GM21723 (cell line): ENCODE results near the gene SPAG8.

Source experiments
- ATAC-seq: cut with Tn5 transposase; IDR thresholded peaks from one replicate; pipeline ENCODE4 v1.9.1; 2021; ENCODE audit warnings: mild to moderate bottlenecking, moderate library complexity; ENCODE audit not compliant: unreplicated experiment

SPAG8 gene

DNA sequence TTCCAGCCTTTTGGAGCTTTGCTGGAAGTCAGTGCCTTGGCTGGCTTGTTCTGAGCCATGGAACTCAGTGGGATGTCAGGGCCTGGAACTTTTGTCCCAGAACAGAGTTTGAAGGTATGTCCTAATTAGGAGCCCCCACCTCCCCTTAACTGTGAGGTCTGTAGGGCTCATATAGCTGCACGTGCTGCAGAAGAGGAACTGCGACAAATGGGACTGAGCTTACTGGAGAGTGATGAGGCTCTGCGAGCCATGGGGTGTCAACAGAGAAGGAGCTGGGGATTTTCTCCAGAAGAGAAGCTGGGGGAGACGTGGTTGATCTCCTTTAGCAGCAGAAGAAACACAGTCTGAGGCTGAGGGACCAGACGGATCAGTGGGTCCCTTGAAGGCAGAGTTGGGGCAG, 27.9 kb upstream of the SPAG8 start:
- no peak for ATAC-seq

DNA sequence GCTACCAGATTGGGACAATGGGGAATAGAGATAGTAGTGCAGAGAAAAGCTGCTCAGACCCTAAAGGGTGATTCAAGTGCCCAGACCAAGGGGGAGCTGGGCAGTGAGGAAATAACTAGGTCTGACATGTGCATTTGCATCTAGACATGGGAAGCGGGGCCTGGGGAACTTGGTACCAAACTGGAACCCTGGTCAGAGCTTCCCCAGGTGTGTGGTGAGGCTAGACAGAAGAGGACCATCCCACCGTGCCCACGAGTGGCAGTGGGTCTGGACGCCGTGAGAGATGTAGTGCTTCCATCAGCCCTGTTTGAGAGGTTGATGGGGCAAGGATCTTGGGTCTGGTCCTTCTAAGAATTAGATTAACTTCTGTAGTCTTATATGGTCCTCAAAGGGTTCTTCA, 24.5 kb upstream of the SPAG8 start:
- no peak for ATAC-seq

DNA sequence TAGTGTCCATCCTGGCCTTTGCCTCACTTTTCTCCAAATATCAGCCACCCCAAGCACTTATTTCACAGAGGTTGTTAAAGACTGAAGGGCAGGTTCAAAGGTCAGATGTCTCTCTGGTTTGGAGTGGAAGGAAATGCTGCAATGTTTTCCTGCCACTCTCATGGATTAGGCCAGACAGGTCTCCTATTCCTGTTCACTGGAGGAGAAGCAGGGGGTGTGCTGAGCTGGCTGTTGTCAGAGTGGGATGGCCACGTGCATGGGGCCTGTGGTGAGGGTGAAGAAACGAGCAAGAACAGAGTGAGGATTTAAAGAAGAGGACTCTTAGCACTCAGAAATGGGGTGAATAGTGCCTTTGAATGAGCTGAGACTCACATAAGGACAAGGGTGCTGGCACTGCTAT, 23.7 kb upstream of the SPAG8 start:
- no peak for ATAC-seq

DNA sequence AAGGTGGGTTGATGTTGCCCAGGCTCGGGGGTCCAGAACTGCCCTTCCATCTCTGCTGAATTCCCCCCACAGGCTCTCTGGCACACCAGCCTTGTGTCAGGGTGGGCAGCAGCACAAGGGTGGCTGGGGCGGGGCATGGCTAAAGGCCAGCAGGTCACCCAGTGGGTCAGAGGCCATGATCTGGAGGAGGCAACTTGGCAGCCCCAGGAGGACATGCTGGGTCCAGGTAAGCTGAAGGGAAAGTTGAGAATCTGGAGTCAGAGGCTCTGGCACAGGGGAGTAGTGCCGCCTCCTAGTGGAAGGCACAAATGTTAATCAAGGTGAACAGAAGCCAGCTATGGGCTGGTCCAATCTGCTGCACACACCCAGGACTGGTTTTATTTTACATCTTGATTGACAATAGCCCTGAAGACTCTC, 23.2 kb upstream of the SPAG8 start:
- ATAC-seq: no peak

DNA sequence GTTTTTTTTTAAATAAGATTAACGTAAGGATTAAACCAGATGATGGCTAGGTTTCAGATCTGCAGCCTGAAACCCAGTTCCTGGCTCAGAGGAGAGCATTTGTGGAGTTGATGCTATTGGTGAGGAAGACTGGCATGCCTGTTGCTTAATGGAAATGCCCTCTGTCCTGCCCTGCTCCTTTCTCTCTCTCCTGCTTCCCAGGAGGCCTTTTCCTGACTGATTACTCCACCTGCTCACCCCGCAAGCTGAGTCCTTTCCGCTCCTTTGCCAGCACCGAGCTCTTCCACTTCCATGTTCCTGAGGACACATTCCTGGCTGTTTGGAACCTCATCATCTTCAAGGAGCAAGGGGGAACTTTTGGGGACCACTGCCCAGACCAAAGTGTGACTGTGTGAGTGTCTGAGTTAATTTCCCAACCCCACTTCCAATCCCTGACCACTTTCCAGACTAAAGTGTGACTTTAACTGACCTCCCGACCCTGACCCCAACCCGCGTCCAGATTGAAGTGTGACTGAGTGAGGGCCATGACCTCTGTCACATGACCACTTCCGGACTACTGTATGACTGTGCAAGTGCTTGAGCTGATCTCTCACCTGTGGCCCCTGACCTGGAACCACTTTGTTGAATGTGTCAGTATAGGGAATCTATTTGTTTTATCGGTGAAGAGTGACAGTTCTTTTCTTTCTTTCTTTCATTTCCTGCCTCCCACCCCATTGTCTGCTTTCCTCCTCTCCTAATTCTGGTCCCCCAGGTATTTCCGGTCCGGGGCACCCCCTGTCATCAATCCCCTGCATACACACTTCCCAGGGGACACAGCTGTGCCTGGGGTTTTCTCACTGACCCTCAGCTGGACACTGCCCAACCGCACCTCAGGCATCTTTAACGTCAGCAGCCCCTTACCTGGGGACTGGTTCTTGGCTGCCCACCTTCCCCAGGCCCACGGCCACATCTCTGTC, 22.5 kb upstream of the SPAG8 start:
- no peak for ATAC-seq

DNA sequence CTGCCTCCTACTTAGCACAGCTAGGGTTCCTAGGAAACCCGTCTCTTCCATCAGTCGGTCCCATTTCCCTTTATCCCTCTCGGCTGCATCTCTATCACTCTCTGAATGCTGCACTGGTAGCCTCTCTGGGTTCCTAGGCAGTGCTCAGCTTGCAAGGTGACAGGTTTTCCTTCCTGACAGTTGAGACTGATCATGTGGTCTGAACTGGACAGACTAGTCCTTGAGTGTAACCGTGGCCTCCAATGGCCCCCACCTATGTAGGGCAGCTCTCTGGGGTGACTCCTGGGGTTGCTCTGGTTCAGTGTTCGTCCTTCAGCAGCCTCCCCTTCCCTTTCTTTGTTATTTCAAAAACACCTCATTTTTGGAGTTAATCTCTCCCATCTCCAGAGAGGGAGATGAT, 20.8 kb upstream of the SPAG8 start:
- no peak for ATAC-seq

DNA sequence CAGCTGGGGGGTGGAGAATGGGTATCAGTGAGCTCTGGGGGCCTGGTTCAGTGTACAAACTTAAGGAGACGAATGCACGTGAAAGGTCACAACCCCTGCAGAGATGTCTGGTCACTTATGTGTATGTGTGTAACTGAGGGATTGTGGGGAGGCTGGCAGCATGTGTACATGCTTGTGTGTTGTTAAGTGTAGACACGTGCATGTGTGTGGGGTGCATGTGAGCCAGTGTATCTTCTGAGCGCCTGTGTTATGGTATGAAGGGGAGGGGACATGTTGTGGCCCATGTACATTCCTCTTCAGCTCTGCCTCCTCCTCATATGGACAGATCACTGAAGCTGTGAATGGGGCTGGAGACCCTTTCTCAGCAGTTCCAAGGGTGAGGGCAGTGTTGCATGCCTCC, 19.0 kb upstream of the SPAG8 start:
- no peak for ATAC-seq

DNA sequence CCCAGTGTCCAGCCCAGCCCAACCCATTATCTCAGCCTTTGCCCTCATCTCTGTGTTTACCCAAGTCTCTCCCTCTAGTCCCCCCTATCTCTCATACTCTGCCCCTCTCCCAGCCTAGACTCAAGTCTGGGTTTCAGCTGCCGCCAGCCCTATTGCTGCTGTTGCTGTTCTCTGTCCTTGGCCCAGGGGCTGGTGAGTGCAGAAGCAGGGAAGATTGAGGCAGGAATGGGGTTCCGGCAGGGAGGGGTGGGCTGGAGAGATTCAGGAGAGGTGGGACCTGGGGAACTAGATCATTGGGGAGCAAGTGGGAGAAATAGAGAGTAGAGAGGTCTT, 17.7 kb upstream of the SPAG8 start:
- no peak for ATAC-seq

DNA sequence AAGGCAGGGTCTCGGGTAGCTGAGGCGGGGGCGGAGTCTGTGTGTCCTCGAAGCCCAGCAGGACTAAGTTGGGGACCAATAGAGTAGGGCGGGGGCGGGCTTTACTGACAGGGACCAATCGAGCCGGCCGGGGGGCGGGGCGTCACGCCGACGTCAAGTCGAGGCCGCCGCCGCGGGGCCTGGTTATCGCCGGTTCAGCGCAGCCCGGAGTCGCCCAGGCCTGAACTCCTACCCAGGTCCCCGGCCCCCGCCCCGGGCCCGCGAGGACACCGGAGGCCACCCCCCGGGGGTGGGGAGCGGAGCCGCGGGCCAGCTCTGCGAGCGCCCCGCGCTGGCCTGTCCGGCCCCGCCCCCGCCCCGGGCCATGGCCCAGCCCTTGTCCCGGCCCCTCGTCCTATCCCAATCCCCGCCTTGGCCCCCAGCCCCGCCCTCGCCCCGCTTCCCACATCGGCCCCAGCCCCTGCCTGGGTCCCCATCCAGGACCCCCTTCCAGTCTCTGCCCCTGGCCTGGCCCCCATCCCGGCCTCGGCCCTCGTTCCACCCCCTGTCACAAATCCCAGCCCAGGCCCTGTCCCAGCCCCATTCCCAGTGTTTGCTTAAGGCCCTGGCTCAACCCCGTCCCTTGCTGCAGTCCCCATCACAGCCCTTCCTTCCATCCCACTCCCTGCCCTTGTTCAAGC, 17.2 kb upstream of the SPAG8 start, which contains the start of gene TMEM8B:
Gene TMEM8B, plus strand, starts transcription at position 145 of the 680 bp plus-strand sequence. Its CDS starts 220 bp downstream, at position 365.
- peak; percentile 78 for ATAC-seq

DNA sequence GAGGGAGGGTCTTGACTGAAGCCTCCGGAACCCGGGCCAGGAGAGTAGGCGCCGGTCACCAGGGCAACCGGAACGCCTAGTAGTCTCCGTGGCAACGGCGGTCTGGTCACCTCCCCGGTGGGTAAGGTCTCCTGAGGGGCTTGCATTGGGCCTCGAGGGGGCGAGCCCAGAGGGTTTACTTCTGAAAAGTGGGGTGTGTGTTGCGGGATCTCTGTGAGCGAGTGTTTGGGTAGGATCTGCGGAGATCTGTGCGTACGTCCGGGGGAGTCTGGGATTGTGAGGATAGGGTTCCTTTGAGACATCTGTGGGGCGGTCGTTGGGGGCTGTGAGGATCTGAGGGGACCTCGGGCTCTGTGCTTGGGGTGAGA, 16.6 kb upstream of the SPAG8 start, which contains the start of gene FAM221B:
Gene FAM221B, minus strand, starts transcription at position 17 of the 368 bp plus-strand sequence. CDS start 2,571 bp downstream, outside the sequence.
- ATAC-seq: peak; percentile 4

DNA sequence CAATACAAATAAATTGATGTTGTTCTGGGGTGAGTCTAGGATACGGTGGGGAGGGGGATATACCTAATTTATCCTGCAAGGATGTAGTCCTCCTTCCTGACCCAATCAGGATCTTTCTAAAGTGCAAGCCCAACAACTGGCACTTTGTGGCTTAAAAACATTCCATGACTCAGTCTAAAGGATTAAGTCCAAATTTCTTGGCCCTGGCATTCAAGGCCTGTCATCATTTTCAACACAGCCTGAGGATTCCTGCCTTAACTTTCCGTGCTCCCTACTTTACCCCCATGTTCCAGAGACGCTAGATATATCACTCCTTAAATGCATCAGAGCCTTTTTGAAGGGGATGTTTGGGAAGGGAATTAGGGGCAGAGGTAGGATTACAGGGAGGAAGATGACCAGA, 15.4 kb upstream of the SPAG8 start:
- ATAC-seq: no peak

DNA sequence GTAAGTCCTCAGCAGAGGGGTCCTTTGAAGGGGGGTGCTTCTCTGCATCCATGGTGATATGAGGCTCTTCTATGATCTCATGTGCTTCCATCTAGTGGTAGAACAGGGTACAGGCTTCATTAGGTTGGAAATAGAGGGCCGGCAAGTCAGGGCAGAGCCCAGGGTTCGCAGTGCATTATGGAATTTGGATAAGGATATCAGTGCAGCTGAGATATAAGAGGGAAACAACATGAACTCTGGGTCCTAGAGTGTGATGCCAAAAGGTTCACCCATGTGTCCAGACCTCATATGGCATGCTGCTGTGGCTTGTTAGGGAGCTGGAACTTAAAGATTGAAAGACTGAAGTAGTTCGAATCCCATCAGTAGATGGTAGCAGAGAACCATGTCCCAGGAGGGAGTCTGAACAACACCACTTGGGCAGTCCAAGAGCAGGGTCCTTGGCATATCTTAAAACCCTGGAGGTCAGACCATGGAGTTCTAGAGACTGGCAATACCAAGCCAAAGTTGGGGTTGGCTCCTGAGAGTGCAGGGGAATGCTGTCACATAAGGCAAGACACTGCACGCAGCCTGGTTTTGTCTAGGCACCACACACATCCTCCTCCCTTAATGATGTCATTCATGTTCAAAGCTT, 14.1 kb upstream of the SPAG8 start:
- ATAC-seq: peak; percentile 44

DNA sequence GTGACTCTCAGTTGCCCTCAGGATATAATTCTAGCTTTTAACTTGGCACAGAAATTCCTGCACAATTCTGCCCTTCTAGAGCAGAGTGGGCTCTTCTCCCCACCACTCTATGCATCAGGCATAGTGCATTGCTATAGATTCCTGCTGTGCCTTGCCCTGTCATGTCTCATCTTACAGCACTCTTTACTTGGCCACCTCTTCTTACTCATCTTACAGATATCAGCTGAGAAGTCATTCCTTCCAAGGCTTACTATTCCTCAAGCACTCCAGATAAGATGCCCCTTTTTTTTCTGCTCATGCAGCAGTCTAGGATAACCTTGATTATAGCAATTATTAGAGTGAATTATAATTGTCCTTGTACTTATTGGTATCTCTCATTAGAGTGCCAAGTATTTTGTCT, 10.9 kb upstream of the SPAG8 start:
- ATAC-seq: no peak

DNA sequence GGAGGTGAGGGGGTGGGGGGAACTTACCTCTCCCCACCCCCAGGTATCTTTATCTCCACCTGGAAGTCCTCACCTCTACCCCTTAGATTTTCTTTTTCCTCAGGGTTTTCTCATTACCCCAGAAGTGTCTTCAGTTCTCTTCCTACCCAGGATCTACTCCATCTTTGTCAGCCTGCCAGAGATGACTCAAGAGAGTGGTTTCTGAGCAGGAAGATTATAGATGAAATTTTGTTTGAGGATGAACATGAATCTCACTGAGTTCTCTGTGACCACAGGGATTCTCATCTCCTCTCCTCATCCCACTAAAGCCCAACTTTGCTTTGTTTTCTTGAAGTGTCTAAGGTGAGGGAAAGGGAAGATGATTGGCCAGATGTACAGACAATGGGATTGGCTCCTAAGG, 8.0 kb upstream of the SPAG8 start:
- ATAC-seq: no peak

DNA sequence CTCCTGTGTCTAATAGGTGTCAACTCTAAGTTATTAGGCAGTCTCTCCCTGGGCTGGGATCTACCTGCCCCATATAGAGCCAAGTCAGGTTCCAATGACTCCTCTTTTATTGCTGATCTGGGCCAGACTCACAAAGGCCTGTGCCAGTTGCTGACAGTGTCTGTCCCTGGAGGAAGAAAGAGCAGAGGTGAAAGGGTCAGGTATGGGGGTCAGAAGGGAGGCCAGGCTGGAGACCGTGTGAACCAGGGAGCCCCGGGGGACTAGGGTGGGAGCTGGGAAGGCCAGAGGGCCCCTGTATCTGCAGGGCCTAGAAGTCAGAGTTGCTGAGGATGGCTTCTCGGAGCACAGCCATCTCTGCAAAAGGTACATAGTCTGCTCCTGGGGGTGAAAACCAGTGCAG, 6.3 kb upstream of the SPAG8 start:
- ATAC-seq: no peak

DNA sequence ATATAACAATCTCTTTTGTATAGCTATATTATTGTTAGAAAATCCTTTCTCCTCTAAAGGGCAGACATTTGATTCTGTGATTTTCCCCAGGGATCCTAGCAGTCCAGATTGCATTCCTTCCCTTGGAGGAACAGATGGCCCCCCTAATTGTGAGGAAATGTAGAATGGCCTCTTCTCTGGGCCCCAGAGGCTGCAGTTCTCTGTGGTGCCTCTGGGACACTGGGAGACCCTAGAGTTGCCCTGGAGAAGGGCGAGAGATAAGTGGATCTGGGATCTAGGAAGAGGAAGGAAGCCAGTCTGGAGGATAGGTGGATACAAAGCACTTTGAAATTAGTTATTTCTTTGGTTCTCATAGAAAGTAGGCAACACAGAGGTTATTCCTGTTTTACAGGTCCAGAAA, 4.6 kb upstream of the SPAG8 start:
- no peak for ATAC-seq

DNA sequence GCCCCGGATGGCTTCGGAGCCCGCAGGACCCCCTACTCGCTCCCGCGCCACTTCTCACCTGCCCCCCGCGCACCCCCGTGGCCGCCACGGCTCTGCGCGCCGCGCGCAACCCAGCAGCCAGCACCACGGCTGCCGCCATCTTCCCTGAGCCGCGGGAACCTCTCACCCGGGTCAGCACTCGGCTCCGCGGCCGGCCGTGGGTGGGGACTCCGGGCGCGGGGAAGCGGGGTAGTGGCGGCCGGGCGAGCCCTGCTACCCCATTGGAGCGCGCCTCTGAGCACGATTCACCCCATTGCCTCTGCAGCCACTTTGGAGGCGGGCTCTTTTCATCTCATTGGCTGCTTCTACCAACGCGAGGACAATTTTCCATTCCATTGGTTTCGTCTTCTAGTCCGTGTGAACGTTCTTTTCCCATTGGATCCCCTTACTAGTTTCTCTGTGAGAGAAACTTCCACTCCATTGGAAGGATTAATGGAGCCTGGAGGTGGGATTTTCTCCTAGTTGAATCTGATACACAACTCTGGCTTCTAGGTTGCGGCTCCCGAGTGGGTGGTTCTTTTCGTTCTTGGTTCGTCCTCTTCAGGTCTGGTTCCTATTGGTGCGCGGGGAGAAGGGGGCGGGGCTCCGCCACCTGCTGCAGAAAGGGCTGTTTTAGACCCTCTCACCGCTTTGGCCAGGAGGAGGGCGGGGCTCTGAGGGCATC, 2.9 kb upstream of the SPAG8 start, which contains the start of gene HINT2:
Gene HINT2, minus strand, starts transcription at position 202 of the 703 bp plus-strand sequence. Its CDS starts 63 bp downstream, at position 139.
- peak; percentile 79 for ATAC-seq

DNA sequence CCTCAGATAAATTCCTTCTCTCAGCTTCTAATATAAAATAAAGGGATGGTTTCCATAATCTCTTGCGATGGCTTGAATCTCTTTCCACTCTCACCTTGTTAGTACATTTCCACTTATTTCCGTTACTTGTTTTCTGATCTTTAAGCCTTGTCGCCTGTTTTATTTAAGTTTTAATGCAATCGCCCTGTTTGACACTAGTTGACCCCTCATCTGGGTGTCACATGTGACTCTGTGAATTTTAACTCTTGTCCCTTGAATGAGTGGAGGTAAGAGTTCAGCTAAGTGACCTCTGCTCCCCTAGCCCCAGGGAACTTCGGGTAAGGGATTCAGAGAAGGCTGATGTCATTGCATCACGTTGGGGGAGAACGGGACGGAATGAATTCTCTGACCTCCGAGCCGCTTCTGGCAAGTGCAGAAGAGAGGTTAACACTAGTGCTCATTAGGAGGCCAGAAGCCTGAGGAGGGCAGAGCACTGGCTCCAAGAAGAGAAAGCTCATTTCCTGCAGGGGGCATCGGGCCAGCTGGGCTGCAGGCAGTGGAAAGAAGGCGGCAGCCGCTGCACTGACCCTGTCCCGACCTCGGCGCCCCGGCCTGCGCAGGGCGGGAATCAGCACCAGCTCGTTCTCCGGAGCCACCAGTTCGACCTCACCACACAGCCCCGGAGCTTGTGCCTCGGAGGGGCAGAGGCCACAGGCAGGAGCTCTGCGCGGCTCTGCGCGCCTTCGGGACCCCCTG, 2.2 kb upstream of the SPAG8 start:
- peak; percentile 28 for ATAC-seq

DNA sequence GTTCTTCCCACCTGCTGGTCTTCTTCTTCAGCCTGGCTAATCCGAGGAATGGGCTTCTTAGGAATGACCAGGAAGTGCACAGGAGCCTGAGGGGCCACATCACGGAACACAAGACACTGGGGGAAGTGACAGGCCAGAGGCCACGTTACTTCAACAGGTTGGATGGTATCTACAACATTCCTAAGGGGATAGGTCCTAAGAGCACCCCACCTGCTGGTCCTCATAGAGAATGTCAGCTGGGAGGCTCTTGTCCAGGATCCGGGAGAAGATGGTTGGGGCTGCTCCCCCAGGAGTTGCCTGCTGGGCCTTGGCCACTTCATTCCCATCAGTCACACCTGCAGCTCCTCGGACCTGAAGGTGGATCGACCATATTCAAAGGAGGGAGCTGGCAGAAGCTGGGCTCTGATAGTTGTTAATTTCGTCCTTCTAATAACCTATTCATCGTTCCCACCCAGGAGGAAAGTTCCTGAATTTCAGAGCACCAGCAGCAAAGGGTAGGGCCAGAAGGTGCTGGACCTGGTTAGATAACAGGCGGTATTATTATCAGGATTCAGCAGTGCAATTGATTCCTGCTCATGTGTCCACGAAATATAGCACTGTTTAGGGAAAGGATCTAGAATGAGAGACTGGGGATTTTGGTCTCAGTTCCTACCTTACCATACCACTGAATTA, 1.5 kb upstream of the SPAG8 start:
- ATAC-seq: no peak
